Duodenal mucosa (tissue), 2 donors: ENCODE measurements around the gene VILL.
"Not testable (repeated sequence)": the region's sequence is repeated elsewhere in the genome, so short reads cannot be mapped to it uniquely, and the experiment has no call there.

Experiments used
- H3K27ac ChIP-seq: one replicate; pipeline ENCODE4 v1.7.0; 2013; ENCODE audit warnings: low read depth, low read length
- H3K27me3 ChIP-seq, 2 donors: one replicate each; pipeline ENCODE4 v1.7.0; 2013; ENCODE audit warnings: low read length in 2 of 2, control low read depth in 1 of 2; ENCODE audit not compliant: insufficient read depth in 2 of 2, control insufficient read depth in 1 of 2
- H3K36me3 ChIP-seq, 2 donors: one replicate each; pipeline ENCODE4 v1.7.0; 2013; ENCODE audit warnings: low read length in 2 of 2, control low read depth in 1 of 2; ENCODE audit not compliant: insufficient read depth in 2 of 2, control insufficient read depth in 1 of 2
- H3K4me1 ChIP-seq, 2 donors: one replicate each; pipeline ENCODE4 v1.7.0; 2013; ENCODE audit warnings: low read length in 2 of 2, control low read depth in 1 of 2; ENCODE audit not compliant: insufficient read depth in 2 of 2, control insufficient read depth in 1 of 2
- H3K4me3 ChIP-seq, 2 donors: one replicate each; pipeline ENCODE4 v1.7.0; 2013; ENCODE audit warnings: low read length in 2 of 2, low read depth in 1 of 2
- H3K9ac ChIP-seq, 2 donors: one replicate each; pipeline ENCODE4 v1.7.0; 2013; ENCODE audit warnings: low read length in 2 of 2, low read depth in 1 of 2
- H3K9me3 ChIP-seq, 2 donors: one replicate each; pipeline ENCODE4 v1.7.0; 2013; ENCODE audit warnings: low read length in 2 of 2, control low read depth in 1 of 2; ENCODE audit not compliant: control insufficient read depth in 1 of 2

The VILL gene

GRCh38 chr3:37972056-37972455 lies 18.5 kb upstream of the VILL start:
- not testable (repeated sequence) for H3K9me3 ChIP-seq, H3K27ac ChIP-seq, H3K9ac ChIP-seq, H3K27me3 ChIP-seq, H3K4me3 ChIP-seq
- Histone ChIP-seq H3K36me3 (peaks cover 4 to 20% of the 10 kb centered on the region in 2 donors), H3K4me1 (peaks cover 6 to 18% of the 10 kb centered on the region in 2 donors)

GRCh38 chr3:37973246-37974054 lies 17.1 kb upstream of the VILL start:
- H3K27ac ChIP-seq: no peak overlapping the region
- peaks cover 4 to 20% of the 10 kb centered on the region in 2 donors for H3K36me3 ChIP-seq
- no peak overlapping the region for H3K4me3 ChIP-seq
- no peak overlapping the region for H3K9ac ChIP-seq
- H3K9me3 ChIP-seq: no peaks in the 10 kb centered on the region
- H3K27me3 ChIP-seq: no peaks in the 10 kb centered on the region
- peaks cover 4 to 14% of the 10 kb centered on the region in 2 donors for H3K4me1 ChIP-seq

GRCh38 chr3:37974121-37975083 lies 16.2 kb upstream of the VILL start:
- Histone ChIP-seq H3K4me3 (no peak overlapping the region), H3K27ac (no peak overlapping the region), H3K9ac (no peak overlapping the region), H3K27me3 (no peaks in the 10 kb centered on the region), H3K9me3 (no peaks in the 10 kb centered on the region), H3K4me1 (peaks cover 4 to 12% of the 10 kb centered on the region in 2 donors), H3K36me3 (peaks cover 4 to 20% of the 10 kb centered on the region in 2 donors)

- Histone ChIP-seq H3K36me3 (peaks cover 8 to 30% of the 10 kb centered on the region in 2 donors), H3K27me3 (no peaks in the 10 kb centered on the region), H3K4me3 (no peak overlapping the region), H3K27ac (no peak overlapping the region), H3K9ac (no peak overlapping the region), H3K4me1 (peaks cover 0 to 6% of the 10 kb centered on the region in 2 donors), H3K9me3 (no peaks in the 10 kb centered on the region)
Measured at GRCh38 chr3:37979541-37980461, 10.8 kb upstream of the VILL start.

- no peak overlapping the region for H3K4me3 ChIP-seq
- no peaks in the 10 kb centered on the region for H3K9me3 ChIP-seq
- H3K36me3 ChIP-seq: peaks cover 6 to 29% of the 10 kb centered on the region in 2 donors
- H3K4me1 ChIP-seq: peaks cover 6 to 12% of the 10 kb centered on the region in 2 donors
- no peaks in the 10 kb centered on the region for H3K27me3 ChIP-seq
- H3K9ac ChIP-seq: no peak overlapping the region
- no peak overlapping the region for H3K27ac ChIP-seq
Measured at GRCh38 chr3:37980462-37981347, 9.9 kb upstream of the VILL start.

GRCh38 chr3:37981348-37981664 lies 9.3 kb upstream of the VILL start:
- Histone ChIP-seq H3K4me1 (peaks cover 12 to 18% of the 10 kb centered on the region in 2 donors), H3K9ac (no peak overlapping the region), H3K27me3 (no peaks in the 10 kb centered on the region), H3K9me3 (no peaks in the 10 kb centered on the region), H3K4me3 (no peak overlapping the region), H3K27ac (no peak overlapping the region), H3K36me3 (peaks cover 4 to 24% of the 10 kb centered on the region in 2 donors)

GRCh38 chr3:37982331-37982730 lies 8.3 kb upstream of the VILL start:
- peaks cover 4 to 21% of the 10 kb centered on the region in 2 donors for H3K36me3 ChIP-seq
- H3K4me1 ChIP-seq: peaks cover 19 to 23% of the 10 kb centered on the region in 2 donors
- no peak overlapping the region for H3K4me3 ChIP-seq
- no peaks in the 10 kb centered on the region for H3K27me3 ChIP-seq
- no peak overlapping the region for H3K27ac ChIP-seq
- H3K9me3 ChIP-seq: no peaks in the 10 kb centered on the region
- no peak overlapping the region for H3K9ac ChIP-seq

- Histone ChIP-seq H3K36me3 (peaks cover 4 to 21% of the 10 kb centered on the region in 2 donors), H3K4me1 (peaks cover 27 to 34% of the 10 kb centered on the region in 2 donors)
Measured at GRCh38 chr3:37984051-37984450, 6.5 kb upstream of the VILL start.

GRCh38 chr3:37984596-37984995 lies 6.0 kb upstream of the VILL start:
- H3K9me3 ChIP-seq: no peaks in the 10 kb centered on the region
- peaks cover 31 to 38% of the 10 kb centered on the region in 2 donors for H3K4me1 ChIP-seq
- H3K36me3 ChIP-seq: peaks cover 4 to 21% of the 10 kb centered on the region in 2 donors
- H3K9ac ChIP-seq: no peak overlapping the region
- H3K4me3 ChIP-seq: no peak overlapping the region
- H3K27ac ChIP-seq: no peak overlapping the region
- no peaks in the 10 kb centered on the region for H3K27me3 ChIP-seq

More at GRCh38 chr3:37984051-37984450, 6.5 kb upstream of the VILL start:
- Histone ChIP-seq H3K27ac (no peak overlapping the region), H3K4me3 (no peak overlapping the region), H3K9me3 (no peaks in the 10 kb centered on the region), H3K9ac (no peak overlapping the region), H3K27me3 (no peaks in the 10 kb centered on the region)
